Endothelial cell of umbilical vein (primary cell): ENCODE data around the gene CRELD2.

ENCODE experiments used
- CTCF ChIP-seq, 2 donors: IDR thresholded peaks; 1 replicate in 1 of 2; 2 replicates in 1 of 2; pipeline ENCODE4 v1.5.1; 2011; ENCODE audit warnings: low read length in 2 of 2, mild to moderate bottlenecking in 2 of 2, moderate library complexity in 2 of 2, control low read depth in 1 of 2, inconsistent platforms in 1 of 2, low read depth in 1 of 2; ENCODE audit not compliant: insufficient read depth in 1 of 2; ENCODE audit errors: extremely low read depth in 1 of 2
- EZH2 ChIP-seq: IDR thresholded peaks from 2 replicates; pipeline ENCODE4 v1.6.1; 2012; ENCODE audit warnings: borderline replicate concordance, low read depth, mild to moderate bottlenecking, moderate library complexity, low read length, inconsistent platforms; ENCODE audit not compliant: severe bottlenecking
- FOS ChIP-seq: IDR thresholded peaks from 2 replicates; pipeline ENCODE4 v1.6.1; 2011; ENCODE audit warnings: mild to moderate bottlenecking, low read length, moderate library complexity, borderline replicate concordance; ENCODE audit not compliant: insufficient read depth
- GATA2 ChIP-seq: IDR thresholded peaks from 2 replicates; pipeline ENCODE4 v1.7.0; 2011; ENCODE audit warnings: low read depth, mild to moderate bottlenecking, moderate library complexity, mixed read lengths, low read length; ENCODE audit not compliant: insufficient read length, insufficient read depth
- MAX ChIP-seq: IDR thresholded peaks from 2 replicates; pipeline ENCODE4 v1.6.1; 2011; ENCODE audit not compliant: insufficient read depth, insufficient read length
- MYC ChIP-seq: IDR thresholded peaks from one replicate; pipeline ENCODE4 v1.6.1; 2011; ENCODE audit warnings: mild to moderate bottlenecking, low read depth, low read length
- POLR2A ChIP-seq: IDR thresholded peaks from 2 replicates; pipeline ENCODE4 v1.6.1; 2012; ENCODE audit warnings: low read depth, mild to moderate bottlenecking, control low read depth, low read length
- POLR2AphosphoS5 ChIP-seq: IDR thresholded peaks from 2 replicates; pipeline ENCODE4 v1.6.1; 2012; ENCODE audit warnings: low read depth, mild to moderate bottlenecking, control low read depth, low read length, moderate library complexity; ENCODE audit not compliant: insufficient read depth

GRCh38 chr22:49965091-49966040 lies 46.9 kb downstream of the CRELD2 start:
- TF ChIP-seq CTCF (IDR thresholded peaks at IDR 0.05; ENCODE audit: extremely low read depth in 1 of 2, insufficient read depth in 1 of 2, low read depth in 1 of 2, low read length in 2 of 2) (no peak), POLR2A (peak; percentile 68), POLR2AphosphoS5 (peak; percentile 12), FOS (no peak), MYC (no peak), EZH2 (no peak), MAX (no peak), GATA2 (no peak)
